NK-92 treated with Interleukin-12 subunit alpha and Interleukin-12 subunit beta, amount 100 ng/mL, for 24 hours (cell line): Measurements from ENCODE around the gene ZNF787.
"Not testable (repeated sequence)": the region's sequence is repeated elsewhere in the genome, so short reads cannot be mapped to it uniquely, and the experiment has no call there.

Source experiments
- DNase-seq: peaks from one replicate; lab custom pipeline; 2025; lab: John Stamatoyannopoulos, UW

The ZNF787 gene

GRCh38 chr19:56105090-56105701, 15.9 kb downstream of the ZNF787 start:
- DNase-seq: no peak

GRCh38 chr19:56104423-56104822, 16.7 kb downstream of the ZNF787 start:
- DNase-seq: no peak

- no peak for DNase-seq
Observed at GRCh38 chr19:56103027-56103614, 18.0 kb downstream of the ZNF787 start.

GRCh38 chr19:56101746-56102535, 19.2 kb downstream of the ZNF787 start:
- no peak for DNase-seq

- DNase-seq: no peak
Observed at GRCh38 chr19:56101095-56101494, 20.0 kb downstream of the ZNF787 start.

- DNase-seq: no peak
Observed at GRCh38 chr19:56099638-56100539, 21.2 kb downstream of the ZNF787 start.

- no peak for DNase-seq
Observed at GRCh38 chr19:56098731-56099568, 22.1 kb downstream of the ZNF787 start.

GRCh38 chr19:56098237-56098636, 22.9 kb downstream of the ZNF787 start:
- DNase-seq: not testable (repeated sequence)

GRCh38 chr19:56097776-56098175, 23.3 kb downstream of the ZNF787 start:
- DNase-seq: no peak

- DNase-seq: no peak
Observed at GRCh38 chr19:56097306-56097705, 23.8 kb downstream of the ZNF787 start.

GRCh38 chr19:56096665-56097064, 24.4 kb downstream of the ZNF787 start:
- no peak for DNase-seq

GRCh38 chr19:56094449-56094848, 26.6 kb downstream of the ZNF787 start:
- DNase-seq: no peak

GRCh38 chr19:56092685-56093631, 28.1 kb downstream of the ZNF787 start:
- no peak for DNase-seq

GRCh38 chr19:56091751-56092546, 29.1 kb downstream of the ZNF787 start:
- no peak for DNase-seq

- no peak for DNase-seq
Observed at GRCh38 chr19:56091066-56091490, 30.0 kb downstream of the ZNF787 start.

GRCh38 chr19:56089344-56089743, 31.8 kb downstream of the ZNF787 start:
- DNase-seq: no peak

- DNase-seq: no peak
Observed at GRCh38 chr19:56088497-56089215, 32.4 kb downstream of the ZNF787 start.

- DNase-seq: no peak
Observed at GRCh38 chr19:56087647-56088496, 33.2 kb downstream of the ZNF787 start.
